NCI-H2196 (cell line): ENCODE data around the gene CCSER1.
"Not testable (repeated sequence)": the region's sequence is repeated elsewhere in the genome, so short reads cannot be mapped to it uniquely, and the experiment has no call there.

Source experiments
- DNase-seq: peaks from one replicate; lab custom pipeline; 2025; ENCODE audit not compliant: unreplicated experiment; lab: John Stamatoyannopoulos, UW

Gene CCSER1

GRCh38 chr4:91322961-91323360 is 1195.8 kb downstream of the CCSER1 start:
- DNase-seq = no peak

- no peak for DNase-seq
These were observed 1198.3 kb downstream of the CCSER1 start for GRCh38 chr4:91325495-91325894.

GRCh38 chr4:91326167-91326566 is 1199.0 kb downstream of the CCSER1 start:
- DNase-seq = not testable (repeated sequence)

- no peak for DNase-seq
These were observed 1203.5 kb downstream of the CCSER1 start for GRCh38 chr4:91330555-91331137.

GRCh38 chr4:91340822-91341221 is 1213.6 kb downstream of the CCSER1 start:
- DNase-seq = no peak

GRCh38 chr4:91345632-91346031 is 1218.4 kb downstream of the CCSER1 start:
- no peak for DNase-seq

- DNase-seq = not testable (repeated sequence)
These were observed 1229.3 kb downstream of the CCSER1 start for GRCh38 chr4:91356496-91356895.

- DNase-seq = not testable (repeated sequence)
These were observed 1230.8 kb downstream of the CCSER1 start for GRCh38 chr4:91358016-91358415.

GRCh38 chr4:91358621-91359020 is 1231.4 kb downstream of the CCSER1 start:
- not testable (repeated sequence) for DNase-seq

GRCh38 chr4:91359041-91360031 is 1232.1 kb downstream of the CCSER1 start:
- DNase-seq = no peak

- DNase-seq = no peak
These were observed 1234.9 kb downstream of the CCSER1 start for GRCh38 chr4:91362125-91362524.

GRCh38 chr4:91366554-91366953 is 1239.4 kb downstream of the CCSER1 start:
- no peak for DNase-seq

- no peak for DNase-seq
These were observed 1241.9 kb downstream of the CCSER1 start for GRCh38 chr4:91369116-91369515.

GRCh38 chr4:91373546-91373945 is 1246.4 kb downstream of the CCSER1 start:
- no peak for DNase-seq

GRCh38 chr4:91405431-91405830 is 1278.2 kb downstream of the CCSER1 start:
- not testable (repeated sequence) for DNase-seq

- DNase-seq = no peak
These were observed 1294.8 kb downstream of the CCSER1 start for GRCh38 chr4:91422011-91422410.

- DNase-seq = no peak
These were observed 1299.5 kb downstream of the CCSER1 start for GRCh38 chr4:91426725-91427124.

- no peak for DNase-seq
These were observed 1300.0 kb downstream of the CCSER1 start for GRCh38 chr4:91427171-91427570.

GRCh38 chr4:91434631-91435030 is 1307.4 kb downstream of the CCSER1 start:
- no peak for DNase-seq

GRCh38 chr4:91436556-91436955 is 1309.4 kb downstream of the CCSER1 start:
- DNase-seq = no peak

GRCh38 chr4:91447168-91447567 is 1320.0 kb downstream of the CCSER1 start:
- DNase-seq = no peak

- DNase-seq = no peak
These were observed 1321.6 kb downstream of the CCSER1 start for GRCh38 chr4:91448668-91449330.
